ENCODE measurements around the gene NIM1K.
"Not testable (repeated sequence)": the region's sequence is repeated elsewhere in the genome, so short reads cannot be mapped to it uniquely, and the experiment has no call there.

The NIM1K gene

DNA sequence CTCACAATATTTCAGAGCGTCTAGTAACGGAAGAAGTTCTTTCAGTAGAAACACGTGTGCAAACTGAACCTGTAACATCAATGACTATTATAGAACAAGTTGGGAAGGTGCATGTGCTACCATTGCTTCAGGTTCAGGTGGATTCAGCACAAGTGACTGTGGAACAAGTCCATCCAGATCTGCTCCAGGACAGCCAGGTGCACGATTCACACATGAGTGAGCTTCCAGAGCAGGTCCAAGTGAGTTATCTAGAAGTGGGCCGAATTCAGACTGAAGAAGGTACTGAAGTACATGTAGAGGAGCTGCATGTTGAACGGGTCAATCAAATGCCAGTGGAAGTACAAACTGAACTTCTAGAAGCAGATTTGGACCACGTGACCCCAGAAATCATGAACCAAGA lies 17.4 kb upstream of the NIM1K start:
- no peaks in the 10 kb centered on the region for H3K4me1 ChIP-seq
- TF ChIP-seq, protein P1, sequence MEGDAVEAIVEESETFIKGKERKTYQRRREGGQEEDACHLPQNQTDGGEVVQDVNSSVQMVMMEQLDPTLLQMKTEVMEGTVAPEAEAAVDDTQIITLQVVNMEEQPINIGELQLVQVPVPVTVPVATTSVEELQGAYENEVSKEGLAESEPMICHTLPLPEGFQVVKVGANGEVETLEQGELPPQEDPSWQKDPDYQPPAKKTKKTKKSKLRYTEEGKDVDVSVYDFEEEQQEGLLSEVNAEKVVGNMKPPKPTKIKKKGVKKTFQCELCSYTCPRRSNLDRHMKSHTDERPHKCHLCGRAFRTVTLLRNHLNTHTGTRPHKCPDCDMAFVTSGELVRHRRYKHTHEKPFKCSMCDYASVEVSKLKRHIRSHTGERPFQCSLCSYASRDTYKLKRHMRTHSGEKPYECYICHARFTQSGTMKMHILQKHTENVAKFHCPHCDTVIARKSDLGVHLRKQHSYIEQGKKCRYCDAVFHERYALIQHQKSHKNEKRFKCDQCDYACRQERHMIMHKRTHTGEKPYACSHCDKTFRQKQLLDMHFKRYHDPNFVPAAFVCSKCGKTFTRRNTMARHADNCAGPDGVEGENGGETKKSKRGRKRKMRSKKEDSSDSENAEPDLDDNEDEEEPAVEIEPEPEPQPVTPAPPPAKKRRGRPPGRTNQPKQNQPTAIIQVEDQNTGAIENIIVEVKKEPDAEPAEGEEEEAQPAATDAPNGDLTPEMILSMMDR (IDR thresholded peaks at IDR 0.05; ENCODE audit: low read depth, low read length): no peak
- H3K27me3 ChIP-seq: no peaks in the 10 kb centered on the region
- H3K4me3 ChIP-seq (ENCODE audit: low read depth, low read length): no peak overlapping the region
- peaks cover 38% of the 10 kb centered on the region for H3K36me3 ChIP-seq
- no peaks in the 10 kb centered on the region for H3K9me3 ChIP-seq
- DNase-seq: no peak

DNA sequence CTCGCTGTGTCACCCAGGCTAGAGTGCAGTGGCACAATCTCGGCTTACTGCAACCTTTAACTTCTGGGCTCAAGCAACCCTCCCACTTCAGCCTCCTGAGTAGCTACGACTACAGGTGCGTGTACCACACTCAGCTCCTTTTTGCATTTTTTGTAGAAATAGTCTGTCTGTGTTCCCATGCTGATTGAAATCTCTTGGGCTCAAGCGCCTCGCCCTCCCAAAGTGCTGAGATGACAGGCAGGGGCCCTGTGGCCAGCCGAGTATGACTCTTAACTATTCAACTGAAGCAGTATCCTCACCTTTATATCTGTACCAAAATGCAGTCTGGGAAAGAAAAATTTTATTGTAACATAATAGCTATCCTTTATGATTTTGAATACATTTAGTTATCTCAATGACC lies 12.2 kb upstream of the NIM1K start:
- no peak for DNase-seq

DNA sequence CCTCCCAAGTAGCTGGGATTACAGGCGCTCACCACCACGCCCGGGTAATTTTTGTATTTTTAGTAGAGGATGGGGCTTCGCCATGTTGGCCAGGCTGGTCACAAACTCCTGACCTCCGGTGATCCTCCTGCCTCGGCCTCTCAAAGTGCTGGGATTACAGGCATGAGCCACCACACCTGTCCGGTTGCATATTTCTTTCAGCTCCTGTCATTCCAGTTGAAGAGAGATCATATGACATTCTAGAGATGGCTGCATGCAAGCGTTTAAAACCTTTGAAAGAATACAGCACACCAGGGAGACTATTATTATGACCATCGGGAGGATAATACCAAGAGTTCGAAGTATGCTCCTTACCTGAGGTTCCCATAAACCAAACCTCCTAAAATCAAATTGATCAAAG lies 9.6 kb upstream of the NIM1K start:
- Histone ChIP-seq H3K4me1 (no peaks in the 10 kb centered on the region), H3K4me3 (ENCODE audit: low read depth, low read length) (no peak overlapping the region), H3K9me3 (no peaks in the 10 kb centered on the region), H3K36me3 (peaks cover 4% of the 10 kb centered on the region; the same call in 1 of the 2 replicates), H3K27me3 (no peaks in the 10 kb centered on the region)
- TF ChIP-seq, protein P1 (IDR thresholded peaks at IDR 0.05; ENCODE audit: low read depth, low read length): no peak
- no peak for DNase-seq

More for the DNA sequence above, 12.2 kb upstream of the NIM1K start:
- Histone ChIP-seq H3K27me3 (no peaks in the 10 kb centered on the region), H3K4me3 (ENCODE audit: low read depth, low read length) (no peak overlapping the region), H3K9me3 (no peaks in the 10 kb centered on the region), H3K4me1 (no peaks in the 10 kb centered on the region), H3K36me3 (peaks cover 15% of the 10 kb centered on the region)
- TF ChIP-seq, protein P1 (IDR thresholded peaks at IDR 0.05; ENCODE audit: low read depth, low read length): no peak

DNA sequence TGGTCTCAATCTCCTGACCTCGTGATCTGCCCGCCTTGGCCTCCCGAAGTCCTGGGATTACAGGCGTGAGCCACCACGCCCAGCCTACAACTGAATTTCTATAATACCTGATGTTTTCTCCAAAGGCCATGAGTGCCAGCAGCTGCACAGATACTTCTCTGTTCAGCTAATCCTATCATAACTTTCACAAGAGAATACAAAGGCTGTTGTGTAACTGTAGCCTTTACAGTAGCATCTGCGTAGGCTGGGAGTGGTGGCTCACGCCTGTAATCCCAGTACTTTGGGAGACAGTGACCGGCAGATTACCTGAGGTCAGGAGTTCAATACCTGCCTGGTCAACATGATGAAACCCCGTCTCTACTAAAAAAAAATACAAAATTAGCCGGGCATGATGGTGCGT lies 8.9 kb upstream of the NIM1K start:
- not testable (repeated sequence) for DNase-seq; H3K36me3 ChIP-seq; H3K4me3 ChIP-seq (ENCODE audit: low read depth, low read length); H3K4me1 ChIP-seq; H3K27me3 ChIP-seq; H3K9me3 ChIP-seq

DNA sequence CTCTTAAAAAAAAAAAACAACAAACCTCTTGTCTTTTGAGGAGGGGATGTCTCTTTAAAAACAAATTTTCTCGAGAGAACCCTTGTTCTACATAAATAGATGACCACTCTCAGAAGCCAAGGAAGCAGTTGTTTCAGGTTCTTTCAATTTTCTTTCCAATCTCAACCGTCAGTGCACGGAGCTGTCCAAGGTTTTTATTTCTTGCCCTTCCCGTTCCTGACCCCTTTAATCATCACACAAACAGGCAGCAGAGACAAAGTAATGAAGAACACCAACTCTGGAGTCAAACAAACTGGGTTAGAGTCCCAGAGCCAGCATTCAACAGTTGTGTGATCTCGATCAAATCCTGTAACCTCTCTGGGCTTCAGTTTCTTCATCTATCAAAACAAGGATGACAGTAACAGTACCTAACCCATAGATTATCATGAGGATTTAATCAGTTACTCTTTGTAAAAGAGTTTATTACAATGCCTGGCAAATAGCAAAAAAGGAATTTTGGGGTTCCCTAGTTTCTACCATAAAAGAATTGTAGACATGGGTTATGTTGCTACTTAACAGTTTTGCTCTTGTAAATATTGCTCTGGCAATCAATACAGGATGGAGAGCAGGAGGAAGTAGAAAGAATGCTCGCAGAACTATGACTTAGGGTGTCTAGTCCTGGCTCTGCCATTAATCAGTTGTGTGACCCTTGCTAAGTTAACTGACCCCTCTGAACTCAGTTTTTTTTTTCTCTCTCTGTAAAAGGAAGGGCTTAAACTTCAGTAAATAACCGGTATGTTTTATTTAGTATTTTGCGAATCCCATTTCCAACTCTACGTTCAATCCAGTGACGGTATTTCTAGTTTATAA lies 1.0 kb upstream of the NIM1K start:
- Histone ChIP-seq H3K9me3 (no peaks in the 10 kb centered on the region), H3K27me3 (no peaks in the 10 kb centered on the region), H3K4me1 (no peaks in the 10 kb centered on the region), H3K36me3 (no peaks in the 10 kb centered on the region), H3K4me3 (ENCODE audit: low read depth, low read length) (peak overlapping the region; percentile 76)
- TF ChIP-seq, protein P1 (IDR thresholded peaks at IDR 0.05; ENCODE audit: low read depth, low read length): no peak
- DNase-seq: no peak

DNA sequence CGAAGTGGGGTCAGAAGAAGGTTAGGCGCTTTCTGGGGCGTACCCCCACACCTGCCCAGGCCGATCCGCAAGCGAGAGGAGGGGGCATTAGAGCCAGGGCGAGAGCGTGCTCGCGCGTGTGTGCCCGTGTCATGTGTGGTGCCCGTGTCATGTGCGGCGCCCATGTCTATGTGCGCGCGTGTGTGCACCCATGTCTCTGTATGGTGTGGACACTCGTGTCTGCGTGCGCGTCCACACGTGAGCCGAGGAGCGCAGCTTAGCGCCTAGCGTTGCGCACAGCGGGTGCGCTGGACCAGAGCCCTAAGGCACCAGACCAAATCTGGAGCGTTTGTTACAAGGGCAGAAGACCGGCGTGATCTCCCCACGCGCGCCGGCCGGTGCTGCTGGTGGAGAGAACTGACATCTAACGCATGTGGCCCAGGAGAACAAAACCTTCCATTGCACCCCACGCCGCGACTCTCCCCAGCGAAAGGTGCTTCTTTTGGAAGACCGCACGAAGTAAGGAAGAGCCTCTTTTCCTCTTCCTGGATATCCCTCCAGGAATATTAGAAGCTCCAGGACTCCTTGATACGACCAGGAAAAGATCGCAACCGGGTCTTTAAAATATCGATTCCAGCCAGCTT lies 644 bp downstream of the NIM1K start:
- H3K9me3 ChIP-seq: no peaks in the 10 kb centered on the region
- TF ChIP-seq, protein P1 (IDR thresholded peaks at IDR 0.05; ENCODE audit: low read depth, low read length): no peak
- DNase-seq: peak; percentile 25
- no peaks in the 10 kb centered on the region for H3K4me1 ChIP-seq
- H3K4me3 ChIP-seq (ENCODE audit: low read depth, low read length): peak overlapping the region; percentile 76
- no peaks in the 10 kb centered on the region for H3K27me3 ChIP-seq
- H3K36me3 ChIP-seq: no peaks in the 10 kb centered on the region
